Measurements from ENCODE around the gene ITGA7. TPM values are rescaled to one million over a fixed set of nuclear protein-coding genes. Genes with fewer than 3 reads are reported as not detected.

Gene ITGA7
- total RNA-seq, 1 donor, result 13.9 TPM

DNA sequence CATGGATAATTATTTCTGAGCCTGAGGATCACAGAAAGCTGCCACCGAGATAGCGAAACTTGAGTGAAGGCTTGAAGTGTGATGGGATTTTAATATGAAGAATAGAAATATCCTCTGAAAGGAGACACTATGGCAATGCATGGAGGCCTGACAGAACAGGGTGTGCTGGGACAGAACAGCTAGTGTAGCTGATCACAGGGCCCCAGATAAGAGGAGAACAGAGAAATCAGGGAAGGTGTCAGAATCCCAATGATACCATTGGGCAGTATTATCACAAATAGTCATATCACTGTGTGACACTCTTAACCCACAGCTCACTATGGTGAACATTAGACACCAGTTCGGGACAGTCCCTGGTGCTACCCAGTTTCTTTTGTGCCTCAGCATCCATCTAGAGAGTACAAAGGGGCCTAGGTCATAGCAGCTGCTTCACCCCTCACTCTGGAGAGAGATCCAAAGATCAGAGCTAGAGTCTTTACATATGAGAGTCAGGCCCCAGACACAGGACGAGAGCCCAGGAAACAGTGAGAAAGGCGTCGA, 71.5 kb downstream of the ITGA7 start:
- no peak for DNase-seq (ENCODE audit: low read depth)
- no peak for TF ChIP-seq CTCF (IDR thresholded peaks at IDR 0.05; ENCODE audit: insufficient read depth, low read length)

More for the DNA sequence above, 71.5 kb downstream of the ITGA7 start:
- no peak overlapping the region for H3K4me3 ChIP-seq (ENCODE audit: low read depth, low read length)

Small RNA genes within 50 kb of the gene (small RNA-seq; reads per million reads assigned to genes)
- gene AC009779.1 (not detected), gene AC009779.5 (not detected), gene RF00017 (not detected)

Other genes starting within 250 kb of the ITGA7 start
- not detected in 2 replicates for gene OR6C70, start 237.8 kb downstream of the ITGA7 start, total RNA-seq (ENCODE audit: low replicate concordance)
- gene OR6C68, start 215.5 kb downstream of the ITGA7 start, total RNA-seq (ENCODE audit: low replicate concordance), result not detected in 2 replicates
- gene OR6C4, start 158.3 kb downstream of the ITGA7 start, total RNA-seq (ENCODE audit: low replicate concordance), result not detected in 2 replicates
- not detected in 2 replicates for gene OR2AP1, start 135.4 kb downstream of the ITGA7 start, total RNA-seq (ENCODE audit: low replicate concordance)
- gene OR10P1, start 71.0 kb downstream of the ITGA7 start, total RNA-seq (ENCODE audit: low replicate concordance), result not detected in 2 replicates
- 64.1 and 70.2 TPM in 2 replicates for gene BLOC1S1, start 8.1 kb upstream of the ITGA7 start, total RNA-seq (ENCODE audit: low replicate concordance)
- gene RDH5, start 12.5 kb upstream of the ITGA7 start, total RNA-seq (ENCODE audit: low replicate concordance), result 13.3 and 17.7 TPM in 2 replicates
- 2,365 and 6,536 TPM in 2 replicates for gene CD63, start 21.1 kb upstream of the ITGA7 start, total RNA-seq (ENCODE audit: low replicate concordance)
- gene GDF11, start 35.2 kb upstream of the ITGA7 start, total RNA-seq (ENCODE audit: low replicate concordance), result 2.4 and 4.7 TPM in 2 replicates
- gene SARNP, start 109.8 kb upstream of the ITGA7 start, total RNA-seq (ENCODE audit: low replicate concordance), result 84.6 and 165 TPM in 2 replicates
- 7.6 and 16.9 TPM in 2 replicates for gene ORMDL2, start 110.1 kb upstream of the ITGA7 start, total RNA-seq (ENCODE audit: low replicate concordance)
- gene DNAJC14, start 121.7 kb upstream of the ITGA7 start, total RNA-seq (ENCODE audit: low replicate concordance), result 26.4 and 48.3 TPM in 2 replicates
- 9.7 and 11.1 TPM in 2 replicates for gene MMP19, start 135.0 kb upstream of the ITGA7 start, total RNA-seq (ENCODE audit: low replicate concordance)
- gene PYM1, start 220.0 kb upstream of the ITGA7 start, total RNA-seq (ENCODE audit: low replicate concordance), result 23.3 and 35.7 TPM in 2 replicates
- 50.6 and 62.1 TPM in 2 replicates for gene DGKA, start 223.3 kb upstream of the ITGA7 start, total RNA-seq (ENCODE audit: low replicate concordance)